ENCODE data around the gene STK17B. TPM values are rescaled to one million over a fixed set of nuclear protein-coding genes. Genes with fewer than 3 reads are reported as not detected.
"Not testable (repeated sequence)": the region's sequence is repeated elsewhere in the genome, so short reads cannot be mapped to it uniquely, and the experiment has no call there.

Gene STK17B
- total RNA-seq, 2 experiments from 2014 or later: 329 to 403 TPM

GRCh38 chr2:196201229-196202009 is 30.0 kb upstream of the STK17B start:
- peaks cover 4% of the 10 kb centered on the region for H3K9me3 Mint-ChIP-seq
- no peaks in the 10 kb centered on the region for H3K27me3 Mint-ChIP-seq
- CTCF ChIA-PET: interaction anchor here (0.7 to 2.4 kb wide), 6 partner anchors 13 to 58 kb away, joined by 3 to 7 read pairs (median 4); no protein-coding TSS in a partner anchor
- peaks cover 46% of the 10 kb centered on the region for H3K4me1 Mint-ChIP-seq
- peak overlapping the region; percentile 20 for H3K4me3 Mint-ChIP-seq
- no peak for DNase-seq
- POLR2A ChIA-PET: no interaction called here
- H3K36me3 Mint-ChIP-seq (ENCODE audit: low read depth): peaks cover 5% of the 10 kb centered on the region
- H3K27ac Mint-ChIP-seq: peak overlapping the region; percentile 87

GRCh38 chr2:196200557-196200956 is 29.2 kb upstream of the STK17B start:
- Mint-ChIP-seq H3K27ac (peak overlapping the region; percentile 87), H3K9me3 (peaks cover 10% of the 10 kb centered on the region), H3K36me3 (ENCODE audit: low read depth) (peaks cover 11% of the 10 kb centered on the region), H3K4me3 (peak overlapping the region; percentile 37), H3K4me1 (peaks cover 47% of the 10 kb centered on the region), H3K27me3 (no peaks in the 10 kb centered on the region)
- DNase-seq: peak; percentile 56
- ChIA-PET POLR2A (no interaction called here), CTCF (interaction anchor here (0.9 to 2.4 kb wide), 5 partner anchors 12 to 40 kb away, joined by 3 to 7 read pairs (median 4); no protein-coding TSS in a partner anchor)

GRCh38 chr2:196195758-196196157 is 24.4 kb upstream of the STK17B start:
- Mint-ChIP-seq H3K9me3 (peaks cover 18% of the 10 kb centered on the region), H3K27ac (peak overlapping the region; percentile 74), H3K4me1 (peaks cover 48% of the 10 kb centered on the region), H3K36me3 (ENCODE audit: low read depth) (peaks cover 17% of the 10 kb centered on the region), H3K4me3 (no peak overlapping the region), H3K27me3 (no peaks in the 10 kb centered on the region)
- CTCF ChIA-PET: interaction anchor here (0.7 to 4.3 kb wide), 9 partner anchors 8 to 49 kb away, joined by 3 to 22 read pairs (median 4); no protein-coding TSS in a partner anchor
- POLR2A ChIA-PET: interaction anchor here (0.5 to 1.0 kb wide), 2 partner anchors 21 to 42 kb away, joined by 3 read pairs; no protein-coding TSS in a partner anchor
- no peak for DNase-seq

GRCh38 chr2:196195302-196195701 is 23.9 kb upstream of the STK17B start:
- Mint-ChIP-seq H3K27ac (no peak overlapping the region), H3K27me3 (no peaks in the 10 kb centered on the region), H3K4me3 (no peak overlapping the region), H3K9me3 (peaks cover 18% of the 10 kb centered on the region), H3K4me1 (peaks cover 48% of the 10 kb centered on the region), H3K36me3 (ENCODE audit: low read depth) (peaks cover 17% of the 10 kb centered on the region)
- ChIA-PET POLR2A (interaction anchor here (0.5 to 1.0 kb wide), 2 partner anchors 21 to 43 kb away, joined by 3 read pairs; no protein-coding TSS in a partner anchor), CTCF (interaction anchor here (0.7 to 4.3 kb wide), 8 partner anchors 7 to 49 kb away, joined by 3 to 22 read pairs (median 4); no protein-coding TSS in a partner anchor)
- no peak for DNase-seq

GRCh38 chr2:196191541-196191940 is 20.2 kb upstream of the STK17B start:
- POLR2A ChIA-PET: no interaction called here
- no peak overlapping the region for H3K4me3 Mint-ChIP-seq
- H3K9me3 Mint-ChIP-seq: peaks cover 30% of the 10 kb centered on the region
- peaks cover 51% of the 10 kb centered on the region for H3K4me1 Mint-ChIP-seq
- H3K27ac Mint-ChIP-seq: no peak overlapping the region
- no peaks in the 10 kb centered on the region for H3K27me3 Mint-ChIP-seq
- no peak for DNase-seq
- peaks cover 32% of the 10 kb centered on the region for H3K36me3 Mint-ChIP-seq (ENCODE audit: low read depth)
- CTCF ChIA-PET: no interaction called here

- Mint-ChIP-seq H3K4me1 (peaks cover 58% of the 10 kb centered on the region), H3K27ac (no peak overlapping the region), H3K9me3 (peaks cover 26% of the 10 kb centered on the region), H3K4me3 (no peak overlapping the region), H3K27me3 (no peaks in the 10 kb centered on the region), H3K36me3 (ENCODE audit: low read depth) (peaks cover 32% of the 10 kb centered on the region)
- ChIA-PET POLR2A (no interaction called here), CTCF (interaction anchor here (1.0 to 2.0 kb wide), 5 partner anchors 8 to 52 kb away, joined by 3 to 9 read pairs (median 3); no protein-coding TSS in a partner anchor)
- DNase-seq: no peak
Observed at GRCh38 chr2:196187898-196188458, 16.6 kb upstream of the STK17B start.

- DNase-seq, POLR2A ChIA-PET, H3K27me3 Mint-ChIP-seq, H3K27ac Mint-ChIP-seq, H3K4me3 Mint-ChIP-seq: not testable (repeated sequence)
- Mint-ChIP-seq H3K4me1 (peaks cover 66% of the 10 kb centered on the region), H3K36me3 (ENCODE audit: low read depth) (peaks cover 32% of the 10 kb centered on the region), H3K9me3 (peaks cover 22% of the 10 kb centered on the region)
- CTCF ChIA-PET: interaction anchor here (1.0 kb wide), 3 partner anchors 9 to 53 kb away, joined by 3 to 5 read pairs (median 3); no protein-coding TSS in a partner anchor
Observed at GRCh38 chr2:196187175-196187700, 15.9 kb upstream of the STK17B start.

GRCh38 chr2:196186266-196186980 is 15.0 kb upstream of the STK17B start:
- peaks cover 31% of the 10 kb centered on the region for H3K36me3 Mint-ChIP-seq (ENCODE audit: low read depth)
- CTCF ChIA-PET: no interaction called here
- DNase-seq: no peak
- no peak overlapping the region for H3K27ac Mint-ChIP-seq
- H3K4me3 Mint-ChIP-seq: no peak overlapping the region
- H3K27me3 Mint-ChIP-seq: no peaks in the 10 kb centered on the region
- POLR2A ChIA-PET: no interaction called here
- peaks cover 68% of the 10 kb centered on the region for H3K4me1 Mint-ChIP-seq
- H3K9me3 Mint-ChIP-seq: peaks cover 22% of the 10 kb centered on the region

GRCh38 chr2:196184921-196185320 is 13.5 kb upstream of the STK17B start:
- peaks cover 70% of the 10 kb centered on the region for H3K4me1 Mint-ChIP-seq
- ChIA-PET CTCF (interaction anchor here (0.9 to 2.4 kb wide), 3 partner anchors 11 to 92 kb away, joined by 3 to 22 read pairs (median 3); no protein-coding TSS in a partner anchor), POLR2A (no interaction called here)
- peak overlapping the region; percentile 95 for H3K27ac Mint-ChIP-seq
- H3K4me3 Mint-ChIP-seq: no peak overlapping the region
- no peak for DNase-seq
- peaks cover 35% of the 10 kb centered on the region for H3K36me3 Mint-ChIP-seq (ENCODE audit: low read depth)
- H3K9me3 Mint-ChIP-seq: peaks cover 25% of the 10 kb centered on the region
- no peaks in the 10 kb centered on the region for H3K27me3 Mint-ChIP-seq

- Mint-ChIP-seq H3K36me3 (ENCODE audit: low read depth) (peaks cover 35% of the 10 kb centered on the region), H3K27ac (peak overlapping the region; percentile 95), H3K9me3 (peaks cover 23% of the 10 kb centered on the region), H3K27me3 (no peaks in the 10 kb centered on the region), H3K4me3 (peak overlapping the region; percentile 55), H3K4me1 (peaks cover 73% of the 10 kb centered on the region)
- ChIA-PET CTCF (interaction anchor here (0.8 to 2.4 kb wide), 6 partner anchors 12 to 93 kb away, joined by 3 to 22 read pairs (median 4); no protein-coding TSS in a partner anchor), POLR2A (interaction anchor here (0.7 kb wide), 1 partner anchor 85 kb away, joined by 3 read pairs; no protein-coding TSS in a partner anchor)
- no peak for DNase-seq
Observed at GRCh38 chr2:196183528-196184231, 12.3 kb upstream of the STK17B start.

GRCh38 chr2:196183172-196183473 is 11.7 kb upstream of the STK17B start:
- peaks cover 20% of the 10 kb centered on the region for H3K9me3 Mint-ChIP-seq
- H3K27ac Mint-ChIP-seq: peak overlapping the region; percentile 95
- H3K4me3 Mint-ChIP-seq: peak overlapping the region; percentile 55
- CTCF ChIA-PET: interaction anchor here (1.1 to 1.6 kb wide), 5 partner anchors 22 to 105 kb away, joined by 3 to 6 read pairs (median 3); no protein-coding TSS in a partner anchor
- POLR2A ChIA-PET: no interaction called here
- no peaks in the 10 kb centered on the region for H3K27me3 Mint-ChIP-seq
- no peak for DNase-seq
- H3K36me3 Mint-ChIP-seq (ENCODE audit: low read depth): peaks cover 35% of the 10 kb centered on the region
- peaks cover 77% of the 10 kb centered on the region for H3K4me1 Mint-ChIP-seq
